HepG2 (cell line): Measurements from ENCODE around the gene TJP1. TPM values are rescaled to one million over a fixed set of nuclear protein-coding genes. Genes with fewer than 3 reads are reported as not detected.

Experiments
- ATAC-seq: fragments of 200-7000 bp; cut with Tn5 transposase; 3 replicates; pipeline ENCODE4 v1.9.1; 2020; ENCODE audit warnings: mild to moderate bottlenecking, moderate library complexity
- BruUV-seq: library from RNA; stranded (reverse); fragments of 400-500 nt; replicated peaks from 2 replicates; lab custom pipeline; 2021; lab: Mats Ljungman, UMichigan
- CTCF ChIA-PET: fragments of 300-600 bp; formaldehyde crosslinking; extraction: SDS; loops from one replicate; lab custom pipeline; 2021; ENCODE audit warnings: low total read pairs, inconsistent platforms, low intra/inter-chr PET ratio; lab: Yijun Ruan, JAX
- POLR2A ChIA-PET: fragments of 350-600 bp; sonication (Branson Sonifier 250); formaldehyde crosslinking; loops from one replicate; lab custom pipeline; 2020; ENCODE audit warnings: antibody characterized with exemption, inconsistent platforms; lab: Yijun Ruan, JAX
- DNase-seq: peaks from one replicate; pipeline ENCODE4 v3.0.0-alpha.2; 2015; ENCODE audit warnings: low spot score
- FAIRE-seq: peaks from 3 replicates; lab custom pipeline; 2011; peaks lifted over from hg19 to GRCh38; lab: Jason Lieb, UNC
- H2AFZ ChIP-seq: one replicate; pipeline ENCODE4 v1.6.1; 2011; ENCODE audit warnings: low read length, inconsistent platforms
- H3K27ac ChIP-seq: fragments of 300-600 bp; 3 replicates; pipeline ENCODE4 v1.8.0; 2011; ENCODE audit warnings: mixed run types, mild to moderate bottlenecking, mixed read lengths, low read length, inconsistent platforms; ENCODE audit not compliant: insufficient read depth; ENCODE audit errors: extremely low read length
- H3K27me3 ChIP-seq, 2 experiments: fragments of 200-600 bp in 1 of 2; 2 replicates in 1 of 2; 3 replicates in 1 of 2; pipeline versions ENCODE4 v1.6.0 to v1.8.0; 2011; ENCODE audit warnings: low read length in 2 of 2, mild to moderate bottlenecking in 2 of 2, moderate library complexity in 2 of 2, inconsistent platforms in 1 of 2; ENCODE audit not compliant: insufficient read depth in 2 of 2, control insufficient read depth in 1 of 2
- H3K36me3 ChIP-seq, 2 experiments: fragments of 200-600 bp in 1 of 2; replicated peaks in 1 of 2; 2 replicates in 1 of 2; 3 replicates in 1 of 2; pipeline versions ENCODE4 v1.5.1 to v1.8.0; 2011; ENCODE audit warnings: low read length in 2 of 2, inconsistent platforms in 1 of 2; ENCODE audit not compliant: insufficient read depth in 2 of 2, control insufficient read depth in 1 of 2
- H3K4me1 ChIP-seq: 2 replicates; pipeline ENCODE4 v1.5.1; 2012; ENCODE audit warnings: low read length, inconsistent platforms; ENCODE audit not compliant: insufficient read depth
- H3K4me2 ChIP-seq: 2 replicates; pipeline ENCODE4 v1.6.0; 2011; ENCODE audit warnings: low read depth, low read length, inconsistent platforms
- H3K4me3 ChIP-seq, 3 experiments: fragments of 200-600 bp in 1 of 3; sonication (generic), shearing (Covaris generic) in 1 of 3; replicated peaks in 1 of 3; 2 replicates each; pipeline ENCODE4 v1.5.1; 2011 to 2016; ENCODE audit warnings: low read length in 3 of 3, inconsistent platforms in 2 of 3, low read depth in 2 of 3, mild to moderate bottlenecking in 2 of 3, control low read depth in 1 of 3, mixed read lengths in 1 of 3; ENCODE audit not compliant: insufficient read depth in 1 of 3
- H3K79me2 ChIP-seq: one replicate; pipeline ENCODE4 v1.6.1; 2011; ENCODE audit warnings: low read length, inconsistent platforms; ENCODE audit not compliant: insufficient read depth
- H3K9ac ChIP-seq: 2 replicates; pipeline ENCODE4 v1.6.0; 2011; ENCODE audit warnings: mild to moderate bottlenecking, low read depth, low read length, inconsistent platforms; ENCODE audit not compliant: insufficient read depth
- H3K9me3 ChIP-seq: 2 replicates; pipeline ENCODE4 v1.5.1; 2012; ENCODE audit warnings: mild to moderate bottlenecking, low read length
- H4K20me1 ChIP-seq: 2 replicates; pipeline ENCODE4 v1.6.0; 2011; ENCODE audit warnings: inconsistent platforms, mild to moderate bottlenecking, low read length, moderate library complexity; ENCODE audit not compliant: insufficient read depth
- AFF4 ChIP-seq: sonication (generic); formaldehyde crosslinking; IDR thresholded peaks from 2 replicates; pipeline ENCODE4 v1.4.0; 2020; ENCODE audit warnings: missing genetic modification reagents
- AHR ChIP-seq: IDR thresholded peaks from 2 replicates; pipeline ENCODE4 v1.6.1; 2018; ENCODE audit warnings: missing genetic modification reagents, missing compliant biosample characterization
- DZIP1 ChIP-seq: sonication (generic); formaldehyde crosslinking; IDR thresholded peaks from 2 replicates; pipeline ENCODE4 v1.5.0; 2020; ENCODE audit warnings: mild to moderate bottlenecking, missing genetic modification reagents
- IRF2 ChIP-seq: IDR thresholded peaks from 2 replicates; pipeline ENCODE4 v1.6.1; 2018; ENCODE audit warnings: missing genetic modification reagents, missing compliant biosample characterization
- PHF20 ChIP-seq: sonication (generic); formaldehyde crosslinking; IDR thresholded peaks from 2 replicates; pipeline ENCODE4 v1.5.0; 2020; ENCODE audit warnings: mild to moderate bottlenecking, missing genetic modification reagents
- STAG1 ChIP-seq: sonication (generic); formaldehyde crosslinking; IDR thresholded peaks from 2 replicates; pipeline ENCODE4 v1.4.0; 2020; ENCODE audit warnings: missing genetic modification reagents
- ZEB1 ChIP-seq: IDR thresholded peaks from 2 replicates; pipeline ENCODE4 v1.6.1; 2012; ENCODE audit warnings: mild to moderate bottlenecking, low read depth, inconsistent platforms; ENCODE audit not compliant: insufficient replicate concordance
- ZFP62 ChIP-seq: sonication (generic); formaldehyde crosslinking; IDR thresholded peaks from 2 replicates; pipeline ENCODE4 v1.4.0; 2020; ENCODE audit warnings: missing genetic modification reagents
- ZNF207 ChIP-seq: fragments of 450-650 bp; IDR thresholded peaks from 2 replicates; pipeline ENCODE4 v1.6.1; 2016; ENCODE audit warnings: antibody characterized with exemption, borderline replicate concordance
- ZNF326 ChIP-seq: sonication (generic); formaldehyde crosslinking; IDR thresholded peaks from 2 replicates; pipeline ENCODE4 v1.4.0; 2020; ENCODE audit warnings: missing genetic modification reagents, borderline replicate concordance
- ZNF329 ChIP-seq: sonication (generic); formaldehyde crosslinking; IDR thresholded peaks from 2 replicates; pipeline ENCODE4 v1.9.0; 2021; ENCODE audit warnings: low read depth, mild to moderate bottlenecking, missing genetic modification reagents
- ZNF772 ChIP-seq: sonication (generic); formaldehyde crosslinking; IDR thresholded peaks from 2 replicates; pipeline ENCODE4 v1.5.0; 2020; ENCODE audit warnings: mild to moderate bottlenecking, missing genetic modification reagents
- WGBS: methylation state at CpG from one replicate; pipeline ENCODE4 v1.1.6; 2017; ENCODE audit warnings: low lambda C conversion rate; 5-methylcytosine and 5-hydroxymethylcytosine counted together
- in situ Hi-C: cut with HindIII; loops from 2 replicates; pipeline ENCODE4 v1.10.0; 2017; ENCODE audit warnings: low pct_unique_long_range_greater_than_20kb; ENCODE audit not compliant: extremely low pct_ligation_motif_present
- intact Hi-C: fragments of 100-400 bp; cut with micrococcal nuclease; formaldehyde crosslinking; loops from one replicate; pipeline ENCODE4 v1.10.0; 2022; ENCODE audit not compliant: unreplicated experiment
- polyA plus RNA-seq, 8 experiments: library from polyadenylated mRNA; depleted of rRNA in 3 of 8; stranded (reverse) in 7 of 8; unstranded in 1 of 8; fragments of >200 nt; fragmentation: Illumina TruSeq in 4 of 8; extraction: Trizol in 4 of 8; gene quantifications; 2 replicates each; pipeline versions ENCODE4 v1.2.1 to v1.2.3, GENCODE V29; 2011 to 2016; ENCODE audit warnings: low read depth in 4 of 8, missing spikeins in 1 of 8, mixed read lengths in 1 of 8; ENCODE audit not compliant: insufficient read depth in 1 of 8
- total RNA-seq, 5 experiments: library from RNA; depleted of rRNA; stranded (reverse); fragments of >200 nt; fragmentation: Illumina TruSeq; extraction: Trizol; gene quantifications; 2 replicates each; pipeline ENCODE4 v1.2.3, GENCODE V29; 2016; ENCODE audit warnings: low read depth in 1 of 5

TJP1 gene
- total and polyA plus RNA-seq, 2 of the 13 experiments (the other 11 are each of a cell fraction or from before 2014, with no cell fraction given), result 25.9 to 27.1 TPM

- FAIRE-seq, result no peak
- intact Hi-C loops (no loop called here), in situ Hi-C loops (no loop called here)
- no peaks in the 10 kb centered on the region for H3K36me3 ChIP-seq
- no peak for ATAC-seq
- H3K9me3 ChIP-seq, result no peaks in the 10 kb centered on the region
- H3K4me2 ChIP-seq, result no peak overlapping the region
- no peak overlapping the region for H2AFZ ChIP-seq
- H3K79me2 ChIP-seq, result no peaks in the 10 kb centered on the region
- 20% methylated on average over 2 of the region's 4 CpGs for WGBS
- BruUV-seq, result no TSS peak
- DNase-seq, result no peak
- H3K27ac ChIP-seq, result no peak overlapping the region
- no peaks in the 10 kb centered on the region; a peak in 2 of 5 replicates for H3K27me3 ChIP-seq
- H4K20me1 ChIP-seq, result no peaks in the 10 kb centered on the region
- H3K9ac ChIP-seq, result no peak overlapping the region
- peaks cover 11% of the 10 kb centered on the region; the same call in 1 of the 2 replicates for H3K4me1 ChIP-seq
- TF ChIP-seq ZFP62 (CRISPR knock-in tag), result no peak
- peak; percentile 96 for TF ChIP-seq ZNF329 (CRISPR knock-in tag)
- CTCF ChIA-PET, result no interaction called here
- POLR2A ChIA-PET, result no interaction called here
- H3K4me3 ChIP-seq, result no peak overlapping the region; a peak in 1 of 6 replicates
These were observed 143.7 kb downstream of the TJP1 start for GRCh38 chr15:29678504-29679034.

GRCh38 chr15:29677871-29678461 lies 144.3 kb downstream of the TJP1 start:
- ATAC-seq, result no peak
- ChIA-PET CTCF (no interaction called here), POLR2A (no interaction called here)
- no TSS peak for BruUV-seq
- no peaks in the 10 kb centered on the region; a peak in 2 of 5 replicates for H3K27me3 ChIP-seq
- TF ChIP-seq ZNF207 (no peak), STAG1 (CRISPR knock-in tag) (no peak), PHF20 (no peak), ZEB1 (no peak), DZIP1 (no peak), IRF2 (no peak), AHR (CRISPR knock-in tag) (no peak), AFF4 (CRISPR knock-in tag) (no peak), ZNF326 (CRISPR knock-in tag) (no peak), ZNF772 (CRISPR knock-in tag) (no peak)
- no peaks in the 10 kb centered on the region for H3K36me3 ChIP-seq
- H3K9me3 ChIP-seq, result no peaks in the 10 kb centered on the region
- peak overlapping the region in 1 of 3 experiments; percentile 5; a peak in 1 of 6 replicates for H3K4me3 ChIP-seq
- no peak overlapping the region for H3K27ac ChIP-seq
- WGBS, result 46% methylated on average over 5 of the region's 10 CpGs
- no peaks in the 10 kb centered on the region for H3K79me2 ChIP-seq
- DNase-seq, result no peak
- peaks cover 11% of the 10 kb centered on the region; the same call in 1 of the 2 replicates for H3K4me1 ChIP-seq
- no peak overlapping the region; the same call in 1 of the 2 replicates for H3K4me2 ChIP-seq
- no peak for FAIRE-seq
- in situ Hi-C loops (no loop called here), intact Hi-C loops (no loop called here)
- H4K20me1 ChIP-seq, result no peaks in the 10 kb centered on the region
- H3K9ac ChIP-seq, result no peak overlapping the region
- no peak overlapping the region for H2AFZ ChIP-seq
